ENCODE data around the gene KLHDC1. TPM values are rescaled to one million over a fixed set of nuclear protein-coding genes. Genes with fewer than 3 reads are reported as not detected.
"Not testable (repeated sequence)": the region's sequence is repeated elsewhere in the genome, so short reads cannot be mapped to it uniquely, and the experiment has no call there.

The KLHDC1 gene
- total RNA-seq, 2 donors from 2014 or later = 6.5 to 11.8 TPM

DNA sequence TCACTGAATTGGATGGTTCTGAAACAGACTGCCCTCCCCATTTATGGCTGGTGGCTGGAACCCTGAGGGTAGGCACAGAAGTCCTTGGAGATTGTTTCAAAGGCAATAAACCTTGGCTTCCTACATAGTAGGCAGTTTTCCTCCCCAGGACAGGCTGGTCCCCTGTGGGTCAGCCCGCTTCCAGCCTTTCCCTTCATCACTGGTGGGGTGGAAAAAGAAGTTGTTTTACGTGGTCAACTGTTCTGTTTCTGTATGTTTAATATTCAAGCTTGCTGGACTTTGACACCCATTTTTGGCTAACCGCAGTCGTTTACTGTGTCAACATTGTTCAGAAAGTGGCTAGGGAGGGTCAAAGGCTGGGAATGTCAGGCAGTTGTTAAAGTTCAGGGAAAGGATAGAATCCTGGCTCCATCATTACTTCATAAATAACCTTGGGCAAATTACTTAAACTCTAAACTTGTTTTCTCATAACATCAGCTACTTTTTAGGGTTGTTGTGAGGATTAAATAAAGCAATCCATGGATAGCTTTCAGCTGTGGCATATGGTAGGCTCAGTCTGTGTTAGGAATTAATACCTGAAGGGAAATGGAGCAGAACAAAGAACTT lies 77.4 kb downstream of the KLHDC1 start:
- DNase-seq = no peak
- intact Hi-C loops (cut with DNase I) = loop anchor here in 1 of 2 donors (5.0 kb wide), 1 partner anchor 138 kb away; no protein-coding TSS in a partner anchor
- no peak for ATAC-seq

DNA sequence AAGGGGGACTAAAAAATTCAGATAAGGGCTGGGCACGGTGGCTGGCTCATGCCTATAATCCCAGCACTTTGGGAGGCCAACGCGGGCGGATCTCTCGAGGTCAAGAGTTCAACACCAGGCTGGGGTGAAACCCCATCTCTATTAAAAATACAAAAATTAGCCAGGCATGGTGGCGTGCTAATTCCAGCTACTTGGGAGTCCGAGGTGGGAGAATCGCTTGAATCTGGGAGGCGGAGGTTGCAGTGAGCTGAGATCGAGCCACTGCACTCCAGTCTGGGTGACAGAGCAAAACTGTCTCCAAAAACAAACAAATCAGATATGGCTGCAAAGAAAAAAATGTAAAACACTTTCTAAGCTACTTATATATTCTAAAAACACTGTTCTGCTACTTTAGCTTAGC lies 78.8 kb downstream of the KLHDC1 start:
- intact Hi-C loops (cut with DNase I) = loop anchor here in 1 of 2 donors (5.0 kb wide), 1 partner anchor 139 kb away; no protein-coding TSS in a partner anchor
- ATAC-seq, DNase-seq: not testable (repeated sequence)

DNA sequence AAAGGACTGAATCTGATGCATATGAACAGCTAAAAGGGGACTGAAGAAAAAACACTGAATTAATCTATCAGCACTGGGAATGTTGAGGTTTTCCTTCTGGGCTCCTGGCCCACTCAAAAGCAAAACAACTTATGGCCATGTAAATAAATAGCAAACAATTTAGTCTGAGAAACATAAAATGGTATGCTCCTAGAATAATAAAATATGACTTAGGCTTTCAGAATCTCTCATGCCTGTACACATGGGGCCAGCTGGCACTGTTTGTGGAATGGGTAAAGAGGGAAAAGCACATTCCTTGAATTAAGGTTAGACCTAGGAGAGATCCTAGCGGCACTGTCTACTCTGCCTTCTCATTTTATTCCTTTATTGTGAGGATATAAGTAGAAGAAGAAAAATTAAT lies 81.2 kb downstream of the KLHDC1 start:
- DNase-seq (no peak), ATAC-seq (no peak)
- intact Hi-C loops (cut with DNase I) = loop anchor here in 1 of 2 donors (5.0 kb wide), 1 partner anchor 142 kb away; no protein-coding TSS in a partner anchor

DNA sequence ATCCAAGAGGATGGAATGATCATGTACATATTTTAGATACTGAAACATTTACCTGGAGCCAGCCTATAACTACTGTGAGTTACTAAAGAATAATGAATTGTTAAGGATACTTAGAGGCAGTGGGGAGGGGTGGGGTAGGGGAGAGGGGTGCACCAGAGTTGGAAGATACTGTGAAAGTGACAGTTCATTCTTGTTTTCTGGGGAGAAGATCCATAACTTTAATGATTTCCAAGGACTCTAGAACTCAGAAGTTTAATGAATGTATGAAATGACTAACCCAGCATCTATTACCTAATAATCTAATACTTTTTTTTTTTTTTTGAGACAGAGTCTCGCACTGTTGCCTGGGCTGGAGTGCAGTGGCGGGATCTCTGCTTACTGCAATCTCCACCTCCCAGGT lies 85.5 kb downstream of the KLHDC1 start:
- ATAC-seq (no peak), DNase-seq (no peak)
- intact Hi-C loops (cut with DNase I) = no loop called here

DNA sequence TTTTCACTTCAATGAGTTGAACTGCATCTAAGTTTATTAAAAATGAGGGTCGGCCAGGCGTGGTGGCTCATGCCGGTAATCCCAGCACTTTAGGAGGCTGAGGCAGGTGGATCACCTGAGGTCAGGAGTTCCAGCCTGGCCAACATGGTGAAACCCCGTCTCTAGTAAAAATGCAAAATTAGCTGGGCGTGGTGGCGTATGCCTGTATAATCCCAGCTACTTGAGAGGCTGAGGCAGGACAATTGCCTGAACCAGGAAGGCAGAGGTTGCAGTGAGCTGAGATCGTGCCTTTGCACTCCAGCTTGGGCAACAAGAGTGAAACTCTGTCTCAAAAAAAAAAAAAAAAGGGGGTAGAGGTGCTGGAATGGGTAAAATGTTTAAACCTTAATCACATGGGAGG lies 88.1 kb downstream of the KLHDC1 start:
- not testable (repeated sequence) for DNase-seq, ATAC-seq
- intact Hi-C loops (cut with DNase I) = loop anchor here in 1 of 2 donors (5.0 kb wide), 1 partner anchor 46 kb away; no protein-coding TSS in a partner anchor

DNA sequence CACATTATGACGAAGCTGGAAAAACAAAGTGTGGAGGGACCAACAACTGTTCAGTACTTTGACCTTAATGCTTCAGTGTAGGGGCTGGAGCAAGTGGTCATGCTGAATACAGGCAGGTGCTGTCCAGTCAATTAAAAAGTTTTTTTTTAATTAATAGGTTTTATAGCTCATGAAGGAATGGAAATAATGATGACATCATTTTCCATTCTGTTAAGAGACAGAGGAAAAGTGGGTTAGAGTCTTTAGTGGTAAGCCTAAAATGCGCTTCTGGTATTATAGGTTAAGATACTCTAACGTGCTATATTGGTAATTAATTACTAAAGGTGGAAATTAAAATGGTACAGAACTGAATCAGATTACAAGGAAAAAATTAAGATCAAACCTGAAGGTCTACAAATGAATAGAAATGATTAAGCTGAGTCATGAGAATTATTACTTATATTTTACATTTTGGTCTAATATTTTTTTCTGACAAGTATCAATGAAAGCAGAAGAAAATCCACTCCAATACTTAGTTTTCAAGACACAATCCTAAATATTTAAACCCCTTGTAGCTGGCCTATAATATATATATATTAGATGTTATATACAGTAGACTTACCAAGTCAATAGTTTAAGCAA lies 90.6 kb downstream of the KLHDC1 start:
- DNase-seq (no peak), ATAC-seq (no peak)
- intact Hi-C loops (cut with DNase I) = loop anchor here in 1 of 2 donors (5.0 kb wide), 1 partner anchor 44 kb away; no protein-coding TSS in a partner anchor

DNA sequence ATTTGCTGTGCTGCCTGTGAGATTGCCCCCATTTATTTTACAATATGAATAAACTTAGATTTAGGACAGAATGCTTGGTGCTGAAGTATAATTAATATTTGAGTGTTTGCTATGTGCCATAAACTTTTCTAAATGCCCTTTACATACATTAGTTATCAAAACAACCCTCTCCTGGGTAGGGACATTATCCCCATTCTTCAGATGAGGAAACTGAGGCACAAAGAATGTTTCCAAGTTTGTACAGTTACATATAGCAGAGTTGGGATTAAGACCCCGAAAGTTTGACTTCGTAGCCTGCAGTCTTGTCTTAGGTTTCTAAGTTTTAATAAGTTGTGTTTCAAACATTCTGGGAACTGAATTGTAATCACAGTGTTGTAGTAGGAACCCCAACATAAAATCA lies 93.4 kb downstream of the KLHDC1 start:
- DNase-seq = no peak
- ATAC-seq = no peak
- intact Hi-C loops (cut with DNase I) = no loop called here

DNA sequence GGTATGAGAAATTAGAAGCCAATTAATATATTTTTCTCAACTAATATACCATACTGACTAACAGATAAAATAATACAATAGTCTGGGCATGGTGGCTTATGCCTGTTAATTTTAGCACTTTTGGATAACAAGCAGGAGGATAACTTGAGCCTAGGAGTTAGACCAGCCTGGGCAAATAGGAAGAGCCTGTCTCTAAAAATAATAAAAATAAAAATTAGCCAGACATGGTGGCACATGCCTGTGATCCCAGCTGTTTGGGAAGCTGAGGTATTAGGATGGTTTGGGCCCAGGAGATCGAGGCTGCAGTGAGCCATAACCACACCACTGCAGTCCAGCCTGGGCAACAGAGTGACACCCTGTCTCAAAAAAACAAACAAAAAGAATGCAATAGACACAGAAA lies 99.7 kb downstream of the KLHDC1 start:
- no peak for ATAC-seq

DNA sequence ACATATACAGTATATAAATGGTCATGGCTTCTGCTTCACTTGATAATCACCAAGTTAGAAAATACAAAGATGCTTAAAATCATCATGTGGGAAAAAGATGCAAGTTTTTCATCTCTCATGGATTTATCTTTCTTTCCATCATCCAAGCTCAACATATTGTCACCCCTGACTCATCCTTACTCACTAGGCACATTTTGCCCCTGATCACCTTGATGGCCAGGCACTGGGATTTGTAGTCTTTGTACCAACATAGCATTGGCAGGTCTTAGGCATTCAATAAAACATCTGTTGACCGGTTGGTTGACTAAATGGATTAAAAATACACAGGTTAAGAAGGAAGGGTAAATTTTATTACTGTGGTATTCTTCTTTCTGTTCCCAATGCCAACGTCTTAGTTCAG lies 103.1 kb downstream of the KLHDC1 start:
- no peak for DNase-seq
- no peak for ATAC-seq
- intact Hi-C loops (cut with DNase I) = loop anchor here in 1 of 2 donors (5.0 kb wide), 1 partner anchor 36 kb away; no protein-coding TSS in a partner anchor

More for the DNA sequence above, 99.7 kb downstream of the KLHDC1 start:
- intact Hi-C loops (cut with DNase I) = no loop called here
- no peak for DNase-seq

Other genes starting within 250 kb of the KLHDC1 start
- gene RPS29, start 106.7 kb upstream of the KLHDC1 start, total RNA-seq = 1,000 to 10,000 TPM in 1 of 2 donors, 100 to 1,000 TPM in 1; 895 to 1,080 TPM
- gene LRR1, start 94.2 kb upstream of the KLHDC1 start, total RNA-seq = 1 to 10 TPM; 6.2 to 7.4 TPM
- gene RPL36AL, start 72.5 kb upstream of the KLHDC1 start, total RNA-seq = 100 to 1,000 TPM; 131 to 149 TPM
- gene MGAT2, start 72.3 kb upstream of the KLHDC1 start, total RNA-seq = 10 to 100 TPM; 16.6 to 24.7 TPM
- 1 to 10 TPM; 4.9 to 7.0 TPM for gene DNAAF2, start 57.9 kb upstream of the KLHDC1 start, total RNA-seq
- 1 to 10 TPM; 1.0 to 1.2 TPM for gene POLE2, start 4.9 kb upstream of the KLHDC1 start, total RNA-seq
- 10 to 100 TPM; 54.8 to 67.1 TPM for gene KLHDC2, start 75.0 kb downstream of the KLHDC1 start, total RNA-seq
- 10 to 100 TPM; 48.6 to 60.5 TPM for gene NEMF, start 159.7 kb downstream of the KLHDC1 start, total RNA-seq
- gene ARF6, start 200.0 kb downstream of the KLHDC1 start, total RNA-seq = 10 to 100 TPM; 28.6 to 38.0 TPM